Ectodermal cell (in vitro differentiated cells): ENCODE measurements around the gene MMD2.

Source experiments
- H3K27ac ChIP-seq: 2 replicates; pipeline ENCODE4 v1.7.0; 2013; ENCODE audit warnings: mild to moderate bottlenecking, low read depth, low read length; ENCODE audit not compliant: insufficient read depth, poor library complexity, severe bottlenecking
- H3K27me3 ChIP-seq: 2 replicates; pipeline ENCODE4 v1.7.0; 2013; ENCODE audit warnings: mild to moderate bottlenecking, low read length; ENCODE audit not compliant: insufficient read depth, control insufficient read depth, poor library complexity, severe bottlenecking
- H3K36me3 ChIP-seq: one replicate; pipeline ENCODE4 v1.7.0; 2013; ENCODE audit warnings: low read length; ENCODE audit not compliant: control insufficient read depth, insufficient read depth
- H3K4me1 ChIP-seq: one replicate; pipeline ENCODE4 v1.7.0; 2013; ENCODE audit warnings: low read length; ENCODE audit not compliant: control insufficient read depth, insufficient read depth
- H3K4me3 ChIP-seq: 2 replicates; pipeline ENCODE4 v1.7.0; 2013; ENCODE audit warnings: low read depth, low read length, control low read depth; ENCODE audit not compliant: insufficient read depth
- H3K9me3 ChIP-seq: 2 replicates; pipeline ENCODE4 v1.7.0; 2013; ENCODE audit warnings: mild to moderate bottlenecking, low read length, moderate library complexity; ENCODE audit not compliant: control insufficient read depth
- WGBS, 2 experiments: methylation state at CpG; one replicate each; pipeline ENCODE4 v1.1.7; 2013; ENCODE audit warnings: missing lambda C conversion rate in 2 of 2; 5-methylcytosine and 5-hydroxymethylcytosine counted together

MMD2 gene

GRCh38 chr7:4873071-4873944 is 85.7 kb downstream of the MMD2 start:
- no peaks in the 10 kb centered on the region for H3K36me3 ChIP-seq
- WGBS, 2 experiments = 90 to 93% methylated on average over 31 of the region's 31 CpGs
- H3K27me3 ChIP-seq = no peaks in the 10 kb centered on the region
- no peak overlapping the region for H3K4me3 ChIP-seq
- peaks cover 4% of the 10 kb centered on the region for H3K4me1 ChIP-seq
- H3K27ac ChIP-seq = no peak overlapping the region
- H3K9me3 ChIP-seq = no peaks in the 10 kb centered on the region

- H3K4me3 ChIP-seq = no peak overlapping the region
- H3K27me3 ChIP-seq = no peaks in the 10 kb centered on the region
- WGBS, 2 experiments = 76 to 79% methylated on average over 19 of the region's 19 CpGs
- H3K9me3 ChIP-seq = no peaks in the 10 kb centered on the region
- H3K36me3 ChIP-seq = no peaks in the 10 kb centered on the region
- no peak overlapping the region for H3K27ac ChIP-seq
- H3K4me1 ChIP-seq = peaks cover 4% of the 10 kb centered on the region
Observed at GRCh38 chr7:4871930-4872675, 86.9 kb downstream of the MMD2 start.

- H3K4me1 ChIP-seq = peaks cover 4% of the 10 kb centered on the region
- no peaks in the 10 kb centered on the region for H3K36me3 ChIP-seq
- H3K4me3 ChIP-seq = no peak overlapping the region
- no peaks in the 10 kb centered on the region for H3K9me3 ChIP-seq
- WGBS, 2 experiments = 90 to 92% methylated on average over 23 of the region's 23 CpGs
- H3K27ac ChIP-seq = no peak overlapping the region
- H3K27me3 ChIP-seq = no peaks in the 10 kb centered on the region
Observed at GRCh38 chr7:4871056-4871680, 87.8 kb downstream of the MMD2 start.

- H3K9me3 ChIP-seq = no peaks in the 10 kb centered on the region
- peaks cover 3% of the 10 kb centered on the region for H3K27me3 ChIP-seq
- no peaks in the 10 kb centered on the region for H3K36me3 ChIP-seq
- WGBS, 2 experiments = 89 to 94% methylated on average over 5 of the region's 5 CpGs
- H3K4me1 ChIP-seq = peaks cover 4% of the 10 kb centered on the region
- no peak overlapping the region for H3K27ac ChIP-seq
- no peak overlapping the region for H3K4me3 ChIP-seq
Observed at GRCh38 chr7:4868493-4868892, 90.5 kb downstream of the MMD2 start.

GRCh38 chr7:4866528-4867496 is 92.2 kb downstream of the MMD2 start:
- no peaks in the 10 kb centered on the region for H3K36me3 ChIP-seq
- no peaks in the 10 kb centered on the region for H3K9me3 ChIP-seq
- 90% methylated on average over 8 to 9 of the region's 9 CpGs for WGBS, 2 experiments
- no peaks in the 10 kb centered on the region for H3K4me1 ChIP-seq
- no peak overlapping the region for H3K27ac ChIP-seq
- H3K4me3 ChIP-seq = no peak overlapping the region
- peaks cover 7% of the 10 kb centered on the region for H3K27me3 ChIP-seq

GRCh38 chr7:4862156-4862555 is 96.8 kb downstream of the MMD2 start:
- no peaks in the 10 kb centered on the region for H3K36me3 ChIP-seq
- H3K4me3 ChIP-seq = peak overlapping the region; percentile 34
- 90 to 92% methylated on average over 14 of the region's 14 CpGs for WGBS, 2 experiments
- no peak overlapping the region for H3K27ac ChIP-seq
- H3K27me3 ChIP-seq = peaks cover 34% of the 10 kb centered on the region
- H3K9me3 ChIP-seq = no peaks in the 10 kb centered on the region
- H3K4me1 ChIP-seq = no peaks in the 10 kb centered on the region

GRCh38 chr7:4861673-4862072 is 97.3 kb downstream of the MMD2 start, which contains the start of gene PAPOLB:
PAPOLB (minus strand) TSS chr7:4862030; CDS start chr7:4861810, 220 bp downstream.
- Histone ChIP-seq H3K27me3 (peaks cover 34% of the 10 kb centered on the region), H3K9me3 (no peaks in the 10 kb centered on the region), H3K4me3 (peak within 1 kb of the TSS; percentile 34), H3K4me1 (no peaks in the 10 kb centered on the region), H3K36me3 (no peaks in the 10 kb centered on the region), H3K27ac (no peak within 1 kb of the TSS)
- WGBS, 2 experiments = 18 to 23% methylated on average over 46 of the region's 46 CpGs

GRCh38 chr7:4861227-4861626 is 97.8 kb downstream of the MMD2 start:
- H3K27ac ChIP-seq = no peak overlapping the region

GRCh38 chr7:4857189-4857588 is 101.8 kb downstream of the MMD2 start:
- WGBS, 2 experiments = 92% methylated on average over 3 of the region's 3 CpGs
- Histone ChIP-seq H3K27ac (no peak overlapping the region), H3K36me3 (no peaks in the 10 kb centered on the region), H3K4me3 (no peak overlapping the region), H3K4me1 (no peaks in the 10 kb centered on the region), H3K27me3 (peaks cover 31% of the 10 kb centered on the region), H3K9me3 (no peaks in the 10 kb centered on the region)

More at GRCh38 chr7:4861227-4861626, 97.8 kb downstream of the MMD2 start:
- no peaks in the 10 kb centered on the region for H3K9me3 ChIP-seq
- no peaks in the 10 kb centered on the region for H3K36me3 ChIP-seq
- H3K27me3 ChIP-seq = peaks cover 34% of the 10 kb centered on the region
- no peaks in the 10 kb centered on the region for H3K4me1 ChIP-seq
- 87 to 88% methylated on average over 11 of the region's 11 CpGs for WGBS, 2 experiments
- H3K4me3 ChIP-seq = peak overlapping the region; percentile 34
